ENCODE results near the gene RIMBP3B.
"Not testable (repeated sequence)": the region's sequence is repeated elsewhere in the genome, so short reads cannot be mapped to it uniquely, and the experiment has no call there.

GRCh38 chr22:21362473-21362872 is 21.1 kb upstream of the RIMBP3B start:
- TF ChIP-seq CTCF, POLR2A (IDR thresholded peaks at IDR 0.05): not testable (repeated sequence)
